Sigmoid colon (tissue), 4 donors: ENCODE results near the gene NAA38.

Source experiments
- POLR2A ChIP-seq, 2 donors: fragments of 450-650 bp; IDR thresholded peaks; one replicate each; pipeline ENCODE4 v1.6.1; 2016; ENCODE audit warnings: antibody characterized with exemption in 2 of 2, mild to moderate bottlenecking in 2 of 2, moderate library complexity in 2 of 2
- POLR2AphosphoS5 ChIP-seq, 4 donors: sonication (generic); formaldehyde crosslinking; IDR thresholded peaks; one replicate each; pipeline ENCODE4 v1.6.1; 2017; ENCODE audit warnings: antibody characterized with exemption in 4 of 4
- TF ChIP-seq, protein P1 (sequence below), 4 experiments: fragments of 450-650 bp in 3 of 4; fragments of 200-600 bp in 1 of 4; IDR thresholded peaks; one replicate each; pipeline ENCODE4 v1.5.1; 2016 to 2019; ENCODE audit warnings: antibody characterized with exemption in 4 of 4, mild to moderate bottlenecking in 3 of 4, moderate library complexity in 2 of 4

DNA sequence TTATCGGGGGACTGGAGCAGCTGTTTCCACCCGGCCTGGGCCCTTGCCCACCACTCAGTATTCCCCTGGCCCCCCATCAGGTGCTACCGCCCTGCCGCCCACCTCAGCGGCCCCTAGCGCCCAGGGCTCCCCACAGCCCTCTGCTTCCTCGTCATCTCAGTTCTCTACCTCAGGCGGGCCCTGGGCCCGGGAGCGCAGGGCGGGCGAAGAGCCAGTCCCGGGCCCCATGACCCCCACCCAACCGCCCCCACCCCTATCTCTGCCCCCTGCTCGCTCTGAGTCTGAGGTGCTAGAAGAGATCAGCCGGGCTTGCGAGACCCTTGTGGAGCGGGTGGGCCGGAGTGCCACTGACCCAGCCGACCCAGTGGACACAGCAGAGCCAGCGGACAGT lies 8.6 kb downstream of the NAA38 start:
- TF ChIP-seq, protein P1, sequence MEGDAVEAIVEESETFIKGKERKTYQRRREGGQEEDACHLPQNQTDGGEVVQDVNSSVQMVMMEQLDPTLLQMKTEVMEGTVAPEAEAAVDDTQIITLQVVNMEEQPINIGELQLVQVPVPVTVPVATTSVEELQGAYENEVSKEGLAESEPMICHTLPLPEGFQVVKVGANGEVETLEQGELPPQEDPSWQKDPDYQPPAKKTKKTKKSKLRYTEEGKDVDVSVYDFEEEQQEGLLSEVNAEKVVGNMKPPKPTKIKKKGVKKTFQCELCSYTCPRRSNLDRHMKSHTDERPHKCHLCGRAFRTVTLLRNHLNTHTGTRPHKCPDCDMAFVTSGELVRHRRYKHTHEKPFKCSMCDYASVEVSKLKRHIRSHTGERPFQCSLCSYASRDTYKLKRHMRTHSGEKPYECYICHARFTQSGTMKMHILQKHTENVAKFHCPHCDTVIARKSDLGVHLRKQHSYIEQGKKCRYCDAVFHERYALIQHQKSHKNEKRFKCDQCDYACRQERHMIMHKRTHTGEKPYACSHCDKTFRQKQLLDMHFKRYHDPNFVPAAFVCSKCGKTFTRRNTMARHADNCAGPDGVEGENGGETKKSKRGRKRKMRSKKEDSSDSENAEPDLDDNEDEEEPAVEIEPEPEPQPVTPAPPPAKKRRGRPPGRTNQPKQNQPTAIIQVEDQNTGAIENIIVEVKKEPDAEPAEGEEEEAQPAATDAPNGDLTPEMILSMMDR (IDR thresholded peaks at IDR 0.05) = no peak
- no peak for TF ChIP-seq POLR2AphosphoS5 (IDR thresholded peaks at IDR 0.05)
- no peak for TF ChIP-seq POLR2A (IDR thresholded peaks at IDR 0.05)
